ENCODE data around the gene STXBP4. TPM values are rescaled to one million over a fixed set of nuclear protein-coding genes. Genes with fewer than 3 reads are reported as not detected.

The STXBP4 gene
- total RNA-seq, 1 experiment from 2014 or later = 12.0 TPM

DNA sequence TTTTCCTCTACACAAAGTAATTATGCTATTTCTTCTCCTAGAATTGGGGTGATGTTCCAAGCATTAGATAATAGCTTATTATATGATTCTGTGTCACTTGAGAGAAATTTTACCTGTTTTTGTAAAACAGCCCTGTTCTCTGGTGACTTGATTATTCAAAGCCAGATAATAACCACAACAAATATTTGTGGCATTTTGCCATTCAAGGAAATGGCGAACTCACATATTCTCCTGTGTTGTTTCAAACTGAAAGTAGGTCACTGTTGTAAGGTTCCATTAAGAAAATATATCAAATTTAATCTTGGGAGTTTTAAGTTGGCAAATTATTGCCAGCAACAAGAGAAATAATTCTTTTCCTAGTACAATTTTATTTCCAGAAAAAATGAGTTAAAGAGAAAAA, 124.8 kb downstream of the STXBP4 start:
- Mint-ChIP-seq H3K4me3 (no peak overlapping the region), H3K27ac (no peak overlapping the region), H3K27me3 (ENCODE audit: low read depth) (no peaks in the 10 kb centered on the region; the same call in 1 of the 2 replicates), H3K4me1 (peaks cover 9% of the 10 kb centered on the region), H3K9me3 (no peaks in the 10 kb centered on the region; the same call in 1 of the 2 replicates), H3K36me3 (no peaks in the 10 kb centered on the region)
- POLR2A ChIA-PET = no interaction called here
- TF ChIP-seq TEAD4 (CRISPR knock-in tag; IDR thresholded peaks at IDR 0.05) (no peak), USF2 (CRISPR knock-in tag; IDR thresholded peaks at IDR 0.05) (no peak), CREM (CRISPR knock-in tag; IDR thresholded peaks at IDR 0.05) (no peak)
- ATAC-seq (no peak), DNase-seq (ENCODE audit: low spot score) (no peak)
- CTCF ChIA-PET = no interaction called here

DNA sequence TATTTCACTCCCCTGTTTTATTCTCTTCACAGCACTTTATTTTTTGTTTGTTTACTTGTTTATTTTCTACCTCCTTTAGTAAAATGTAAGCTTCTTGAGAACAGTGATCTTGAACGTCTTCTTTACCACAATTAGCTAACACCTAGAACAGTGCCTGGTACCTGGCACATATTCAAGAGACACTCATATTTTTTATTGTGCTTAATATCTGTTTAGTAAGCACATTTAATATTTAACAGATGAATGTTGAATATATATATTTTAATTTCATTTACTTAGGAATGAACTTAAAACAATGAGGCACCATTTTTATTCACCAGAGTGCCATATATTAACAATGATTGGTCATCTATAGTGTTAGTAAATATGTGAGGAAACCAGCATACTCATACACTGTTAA, 130.2 kb downstream of the STXBP4 start:
- H3K27ac Mint-ChIP-seq = no peak overlapping the region
- TF ChIP-seq SMAD3 (CRISPR knock-in tag; IDR thresholded peaks at IDR 0.05; ENCODE audit: borderline replicate concordance) = no peak
- TF ChIP-seq MYBL2 (CRISPR knock-in tag; IDR thresholded peaks at IDR 0.05) = no peak
- TF ChIP-seq KAT7 (CRISPR knock-in tag; IDR thresholded peaks at IDR 0.05; ENCODE audit: borderline replicate concordance) = no peak
- no peak for TF ChIP-seq NR1H2 (CRISPR knock-in tag; IDR thresholded peaks at IDR 0.05)
- ChIA-PET CTCF (no interaction called here), POLR2A (no interaction called here)
- peaks cover 32% of the 10 kb centered on the region for H3K9me3 Mint-ChIP-seq
- no peak overlapping the region for H3K4me3 Mint-ChIP-seq
- no peak for ATAC-seq
- DNase-seq (ENCODE audit: low spot score) = no peak
- H3K4me1 Mint-ChIP-seq = peaks cover 2% of the 10 kb centered on the region; the same call in 1 of the 2 replicates
- H3K27me3 Mint-ChIP-seq (ENCODE audit: low read depth) = no peaks in the 10 kb centered on the region; the same call in 1 of the 2 replicates
- H3K36me3 Mint-ChIP-seq = peaks cover 7% of the 10 kb centered on the region

GRCh38 chr17:55110521-55110920, 142.0 kb downstream of the STXBP4 start:
- ATAC-seq = no peak
- Mint-ChIP-seq H3K27ac (no peak overlapping the region), H3K4me3 (no peak overlapping the region), H3K4me1 (no peaks in the 10 kb centered on the region), H3K9me3 (peaks cover 22% of the 10 kb centered on the region), H3K36me3 (peaks cover 14% of the 10 kb centered on the region), H3K27me3 (ENCODE audit: low read depth) (no peaks in the 10 kb centered on the region)
- TF ChIP-seq CREM (CRISPR knock-in tag; IDR thresholded peaks at IDR 0.05) = no peak
- TF ChIP-seq E2F5 (CRISPR knock-in tag; IDR thresholded peaks at IDR 0.05) = no peak
- TF ChIP-seq, protein P1, sequence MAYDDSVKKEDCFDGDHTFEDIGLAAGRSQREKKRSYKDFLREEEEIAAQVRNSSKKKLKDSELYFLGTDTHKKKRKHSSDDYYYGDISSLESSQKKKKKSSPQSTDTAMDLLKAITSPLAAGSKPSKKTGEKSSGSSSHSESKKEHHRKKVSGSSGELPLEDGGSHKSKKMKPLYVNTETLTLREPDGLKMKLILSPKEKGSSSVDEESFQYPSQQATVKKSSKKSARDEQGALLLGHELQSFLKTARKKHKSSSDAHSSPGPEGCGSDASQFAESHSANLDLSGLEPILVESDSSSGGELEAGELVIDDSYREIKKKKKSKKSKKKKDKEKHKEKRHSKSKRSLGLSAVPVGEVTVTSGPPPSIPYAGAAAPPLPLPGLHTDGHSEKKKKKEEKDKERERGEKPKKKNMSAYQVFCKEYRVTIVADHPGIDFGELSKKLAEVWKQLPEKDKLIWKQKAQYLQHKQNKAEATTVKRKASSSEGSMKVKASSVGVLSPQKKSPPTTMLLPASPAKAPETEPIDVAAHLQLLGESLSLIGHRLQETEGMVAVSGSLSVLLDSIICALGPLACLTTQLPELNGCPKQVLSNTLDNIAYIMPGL (CRISPR knock-in tag; IDR thresholded peaks at IDR 0.05) = no peak
- no peak for TF ChIP-seq NR1H2 (CRISPR knock-in tag; IDR thresholded peaks at IDR 0.05)
- no peak for TF ChIP-seq GTF2I (CRISPR knock-in tag; conservative IDR thresholded peaks at IDR 0.05)
- TF ChIP-seq CBFB (CRISPR knock-in tag; IDR thresholded peaks at IDR 0.05; ENCODE audit: low read depth) = no peak
- no peak for TF ChIP-seq SP1 (CRISPR knock-in tag; conservative IDR thresholded peaks at IDR 0.05)
- no peak for TF ChIP-seq NFATC4 (CRISPR knock-in tag; IDR thresholded peaks at IDR 0.05)
- no peak for TF ChIP-seq NR2C2 (CRISPR knock-in tag; IDR thresholded peaks at IDR 0.05)
- no peak for TF ChIP-seq ESRRA (CRISPR knock-in tag; IDR thresholded peaks at IDR 0.05; ENCODE audit: borderline replicate concordance)
- TF ChIP-seq, protein P2, sequence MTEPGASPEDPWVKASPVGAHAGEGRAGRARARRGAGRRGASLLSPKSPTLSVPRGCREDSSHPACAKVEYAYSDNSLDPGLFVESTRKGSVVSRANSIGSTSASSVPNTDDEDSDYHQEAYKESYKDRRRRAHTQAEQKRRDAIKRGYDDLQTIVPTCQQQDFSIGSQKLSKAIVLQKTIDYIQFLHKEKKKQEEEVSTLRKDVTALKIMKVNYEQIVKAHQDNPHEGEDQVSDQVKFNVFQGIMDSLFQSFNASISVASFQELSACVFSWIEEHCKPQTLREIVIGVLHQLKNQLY (CRISPR knock-in tag; IDR thresholded peaks at IDR 0.05) = no peak
- TF ChIP-seq, protein P3, sequence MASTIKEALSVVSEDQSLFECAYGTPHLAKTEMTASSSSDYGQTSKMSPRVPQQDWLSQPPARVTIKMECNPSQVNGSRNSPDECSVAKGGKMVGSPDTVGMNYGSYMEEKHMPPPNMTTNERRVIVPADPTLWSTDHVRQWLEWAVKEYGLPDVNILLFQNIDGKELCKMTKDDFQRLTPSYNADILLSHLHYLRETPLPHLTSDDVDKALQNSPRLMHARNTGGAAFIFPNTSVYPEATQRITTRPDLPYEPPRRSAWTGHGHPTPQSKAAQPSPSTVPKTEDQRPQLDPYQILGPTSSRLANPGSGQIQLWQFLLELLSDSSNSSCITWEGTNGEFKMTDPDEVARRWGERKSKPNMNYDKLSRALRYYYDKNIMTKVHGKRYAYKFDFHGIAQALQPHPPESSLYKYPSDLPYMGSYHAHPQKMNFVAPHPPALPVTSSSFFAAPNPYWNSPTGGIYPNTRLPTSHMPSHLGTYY (CRISPR knock-in tag; IDR thresholded peaks at IDR 0.05) = no peak
- CTCF ChIA-PET = interaction anchor here (0.5 kb wide), 1 partner anchor 608 kb away, joined by 3 read pairs; no protein-coding TSS in a partner anchor
- POLR2A ChIA-PET = no interaction called here
- DNase-seq (ENCODE audit: low spot score) = no peak

Measured in WTC11 (cell line).